ENCODE results near the gene CFHR2.
"Not testable (repeated sequence)": the region's sequence is repeated elsewhere in the genome, so short reads cannot be mapped to it uniquely, and the experiment has no call there.

Gene CFHR2

DNA sequence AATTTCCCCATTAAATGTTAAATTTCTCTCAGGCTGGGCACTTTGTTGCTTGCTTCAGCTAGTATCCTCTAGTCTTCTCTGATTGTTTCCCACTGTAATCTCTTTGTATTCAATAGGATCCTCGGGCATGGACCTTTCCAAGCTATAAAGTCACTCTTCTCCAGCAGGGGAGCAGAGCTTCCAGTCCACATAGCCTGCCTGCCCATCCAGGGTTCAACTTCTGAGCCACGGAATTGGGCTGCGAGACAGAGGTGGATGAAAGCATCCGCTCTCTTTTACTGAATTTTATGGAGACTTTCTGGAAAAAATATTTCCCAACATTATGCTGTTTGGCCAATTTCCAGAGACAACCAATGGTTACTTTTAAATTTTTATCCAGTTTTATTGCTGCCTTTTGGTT lies 32.7 kb downstream of the CFHR2 start:
- no peak for DNase-seq
- Mint-ChIP-seq H3K36me3 (ENCODE audit: low read depth) (no peaks in the 10 kb centered on the region), H3K27ac (no peak overlapping the region), H3K9me3 (no peaks in the 10 kb centered on the region), H3K4me1 (ENCODE audit: low read depth) (no peaks in the 10 kb centered on the region), H3K27me3 (no peaks in the 10 kb centered on the region), H3K4me3 (no peak overlapping the region)

DNA sequence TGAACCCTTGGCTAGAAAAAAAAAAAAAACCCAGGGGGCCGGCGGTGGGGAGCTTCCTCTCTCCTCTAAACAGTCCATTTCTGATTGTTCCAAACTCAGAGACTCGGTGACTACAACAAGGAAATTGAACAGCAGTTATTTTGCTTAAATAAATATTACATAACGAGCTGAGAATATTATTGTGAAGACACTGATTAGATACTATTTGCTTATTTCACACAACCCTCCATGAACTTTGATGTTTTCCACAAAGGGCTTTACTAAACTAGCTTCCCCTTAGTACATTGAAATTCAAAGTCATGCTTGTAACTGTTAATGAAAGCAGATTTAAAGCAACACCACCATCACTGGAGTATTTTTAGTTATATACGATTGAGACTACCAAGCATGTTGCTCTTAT lies 33.7 kb downstream of the CFHR2 start, which contains the start of gene CFHR5:
Gene CFHR5 (plus strand): TSS at position 279 of the 400 bp plus-strand sequence. CDS start 109 bp downstream, at position 388.
- no peak within 1 kb of the TSS for H3K27ac Mint-ChIP-seq
- DNase-seq: no peak
- H3K4me1 Mint-ChIP-seq (ENCODE audit: low read depth): no peaks in the 10 kb centered on the region

DNA sequence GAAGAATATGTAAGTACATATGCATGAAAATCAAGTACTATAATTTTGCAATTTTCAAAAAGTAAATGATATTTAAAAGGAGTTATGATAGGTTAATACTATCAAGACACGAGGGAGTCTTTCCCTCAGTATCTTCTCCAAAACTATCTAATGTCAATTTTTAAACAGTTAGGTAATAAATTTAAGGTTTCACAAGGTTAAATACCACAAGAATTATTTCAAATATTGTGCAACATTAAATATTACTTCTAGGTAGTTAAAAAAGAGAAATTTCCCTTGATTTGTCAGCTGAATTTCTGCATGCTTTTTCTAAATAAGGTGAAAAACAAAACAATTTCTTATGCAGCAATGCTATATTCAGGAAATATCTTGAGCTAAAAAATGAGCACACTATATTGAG lies 37.3 kb downstream of the CFHR2 start:
- Mint-ChIP-seq H3K36me3 (ENCODE audit: low read depth) (no peaks in the 10 kb centered on the region), H3K27me3 (no peaks in the 10 kb centered on the region)

More for the DNA sequence above, 33.7 kb downstream of the CFHR2 start, which contains the start of gene CFHR5:
- no peaks in the 10 kb centered on the region for H3K36me3 Mint-ChIP-seq (ENCODE audit: low read depth)
- no peak within 1 kb of the TSS for H3K4me3 Mint-ChIP-seq
- no peaks in the 10 kb centered on the region for H3K27me3 Mint-ChIP-seq
- no peaks in the 10 kb centered on the region for H3K9me3 Mint-ChIP-seq

DNA sequence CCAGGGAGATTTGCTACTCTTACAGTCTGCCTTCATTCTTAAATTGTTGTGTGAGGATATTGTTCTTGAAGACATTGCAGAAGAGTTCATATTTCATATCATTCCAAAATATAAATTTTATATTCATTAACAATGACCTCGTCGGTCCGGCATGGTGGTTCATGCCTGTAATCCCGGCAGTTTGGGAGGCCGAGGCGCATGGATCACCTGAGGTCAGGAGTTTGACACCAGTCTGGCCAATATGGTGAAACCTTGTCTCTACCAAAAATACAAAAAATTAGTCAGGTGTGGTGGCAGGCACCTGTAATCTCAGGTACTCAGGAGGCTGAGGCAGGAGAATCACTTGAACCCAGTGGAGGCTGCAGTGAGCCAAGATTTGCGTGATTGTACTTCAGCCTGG lies 38.7 kb downstream of the CFHR2 start:
- H3K27me3 Mint-ChIP-seq; DNase-seq; H3K9me3 Mint-ChIP-seq; H3K27ac Mint-ChIP-seq; H3K4me3 Mint-ChIP-seq; H3K4me1 Mint-ChIP-seq (ENCODE audit: low read depth); H3K36me3 Mint-ChIP-seq (ENCODE audit: low read depth): not testable (repeated sequence)

More for the DNA sequence above, 37.3 kb downstream of the CFHR2 start:
- Mint-ChIP-seq H3K4me3 (no peak overlapping the region), H3K4me1 (ENCODE audit: low read depth) (no peaks in the 10 kb centered on the region), H3K27ac (no peak overlapping the region), H3K9me3 (no peaks in the 10 kb centered on the region)
- no peak for DNase-seq

DNA sequence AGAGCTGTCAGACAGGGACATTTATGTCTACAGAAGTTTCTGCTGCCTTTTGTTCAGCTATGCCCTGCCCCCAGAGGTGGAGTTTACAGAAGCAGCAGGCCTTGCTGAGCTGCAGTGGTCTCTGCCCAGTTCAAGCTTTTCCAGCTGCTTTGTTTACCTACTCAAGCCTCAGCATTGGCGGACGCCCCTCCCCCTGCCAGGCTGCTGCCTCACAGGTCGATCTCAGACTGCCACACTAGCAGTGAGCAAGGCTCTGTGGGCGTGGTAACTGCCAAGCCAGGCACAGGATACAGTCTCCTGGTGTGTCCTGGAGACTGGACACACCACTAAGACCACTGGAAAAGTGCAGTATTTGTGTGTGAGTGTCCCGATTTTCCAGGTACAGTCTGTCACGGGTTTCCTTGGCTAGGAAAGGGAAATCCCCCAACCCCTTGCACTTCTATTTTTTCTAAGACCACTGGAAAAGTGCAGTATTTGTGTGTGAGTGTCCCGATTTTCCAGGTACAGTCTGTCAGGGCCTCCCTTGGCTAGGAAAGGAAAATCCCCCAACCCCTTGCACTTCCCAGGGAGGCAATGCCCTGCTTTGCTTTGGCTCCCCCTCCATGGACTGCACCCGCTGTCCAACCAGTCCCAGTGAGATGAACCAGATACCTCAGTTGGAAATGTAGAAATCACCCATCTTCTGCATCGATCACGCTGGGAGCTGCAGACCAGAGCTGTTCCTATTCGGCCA lies 48.5 kb downstream of the CFHR2 start:
- H3K27ac Mint-ChIP-seq; H3K4me3 Mint-ChIP-seq; H3K27me3 Mint-ChIP-seq; H3K9me3 Mint-ChIP-seq; H3K36me3 Mint-ChIP-seq (ENCODE audit: low read depth); H3K4me1 Mint-ChIP-seq (ENCODE audit: low read depth); DNase-seq: not testable (repeated sequence)

DNA sequence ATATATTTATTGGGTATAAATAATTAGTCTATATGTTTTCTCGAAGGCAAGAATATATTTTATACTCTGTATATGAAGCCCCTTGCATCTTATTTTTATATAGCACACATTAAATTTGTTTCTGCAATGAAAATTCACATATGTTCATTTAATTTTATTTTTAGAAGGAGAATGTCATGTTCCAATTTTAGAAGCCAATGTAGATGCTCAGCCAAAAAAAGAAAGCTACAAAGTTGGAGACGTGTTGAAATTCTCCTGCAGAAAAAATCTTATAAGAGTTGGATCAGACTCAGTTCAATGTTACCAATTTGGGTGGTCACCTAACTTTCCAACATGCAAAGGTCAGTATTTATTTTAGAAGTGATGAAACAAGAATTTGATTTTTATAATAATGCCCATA lies 50.4 kb downstream of the CFHR2 start:
- Mint-ChIP-seq H3K9me3 (no peaks in the 10 kb centered on the region), H3K36me3 (ENCODE audit: low read depth) (no peaks in the 10 kb centered on the region), H3K4me1 (ENCODE audit: low read depth) (no peaks in the 10 kb centered on the region), H3K27ac (no peak overlapping the region), H3K27me3 (peaks cover 4% of the 10 kb centered on the region), H3K4me3 (no peak overlapping the region)
- DNase-seq: no peak

DNA sequence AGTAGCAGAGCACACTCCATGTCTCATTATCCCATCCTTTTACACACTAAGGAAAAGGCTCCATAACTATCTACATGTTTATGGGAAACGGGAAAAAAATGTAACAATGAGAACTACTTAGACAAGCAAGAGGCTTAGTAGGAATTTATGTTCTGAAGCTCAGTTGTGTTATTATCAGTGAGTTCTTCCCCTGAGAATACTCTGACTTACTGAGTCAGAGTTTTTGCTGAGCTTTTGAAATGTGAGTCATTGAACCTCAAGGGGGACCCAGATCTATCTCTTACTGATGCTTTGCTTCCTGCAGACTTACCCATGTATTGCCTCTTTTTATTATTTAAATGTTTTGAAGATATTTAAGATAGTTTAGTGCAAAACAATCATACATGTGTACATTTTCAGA lies 53.9 kb downstream of the CFHR2 start:
- Mint-ChIP-seq H3K9me3 (no peaks in the 10 kb centered on the region), H3K27me3 (peaks cover 1% of the 10 kb centered on the region), H3K4me1 (ENCODE audit: low read depth) (no peaks in the 10 kb centered on the region), H3K36me3 (ENCODE audit: low read depth) (no peaks in the 10 kb centered on the region), H3K4me3 (no peak overlapping the region), H3K27ac (no peak overlapping the region)
- DNase-seq: no peak

DNA sequence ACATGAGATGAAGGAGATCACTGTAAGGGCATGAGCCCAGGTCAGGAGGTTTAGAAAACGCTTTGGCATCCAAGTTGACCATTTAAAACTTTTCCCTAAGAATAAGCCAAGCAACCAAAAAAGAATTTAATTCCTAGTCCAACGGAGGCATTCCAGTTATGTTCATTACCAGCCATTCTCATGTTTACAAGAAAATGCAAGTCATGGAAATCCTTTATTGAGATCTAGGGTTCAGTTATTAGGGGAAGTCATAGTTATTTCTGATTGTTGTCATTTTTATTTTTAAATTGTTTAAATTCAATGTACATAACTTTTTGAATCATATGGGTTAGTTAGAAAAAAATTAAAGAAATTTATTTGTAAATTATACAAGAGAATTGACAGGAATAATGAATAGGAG lies 58.3 kb downstream of the CFHR2 start:
- DNase-seq: no peak
- H3K4me1 Mint-ChIP-seq (ENCODE audit: low read depth): no peaks in the 10 kb centered on the region
- no peaks in the 10 kb centered on the region for H3K27me3 Mint-ChIP-seq
- H3K36me3 Mint-ChIP-seq (ENCODE audit: low read depth): no peaks in the 10 kb centered on the region
- no peaks in the 10 kb centered on the region for H3K9me3 Mint-ChIP-seq
- no peak overlapping the region for H3K4me3 Mint-ChIP-seq
- no peak overlapping the region for H3K27ac Mint-ChIP-seq

DNA sequence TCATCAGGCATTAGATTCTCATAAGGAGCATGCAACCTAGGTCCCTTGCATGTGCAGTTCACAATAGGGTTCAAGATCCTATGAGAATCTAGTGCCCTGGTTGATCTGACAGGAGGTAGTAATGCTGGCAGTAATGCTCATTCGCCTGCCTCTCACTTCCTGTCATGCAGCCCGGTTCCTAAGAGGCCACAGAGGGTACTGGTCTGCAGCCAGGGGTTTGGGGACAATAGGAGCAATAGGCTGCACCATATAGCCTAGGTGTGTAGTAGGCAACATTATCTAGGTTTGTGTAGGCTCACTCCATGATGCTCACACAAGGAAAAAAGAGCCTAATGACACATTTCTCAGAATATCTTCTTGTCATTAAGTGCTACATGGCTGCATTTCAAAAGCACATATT lies 59.6 kb downstream of the CFHR2 start:
- no peaks in the 10 kb centered on the region for H3K36me3 Mint-ChIP-seq (ENCODE audit: low read depth)
- no peaks in the 10 kb centered on the region for H3K9me3 Mint-ChIP-seq
- H3K27me3 Mint-ChIP-seq: no peaks in the 10 kb centered on the region
- no peak for DNase-seq
- no peaks in the 10 kb centered on the region for H3K4me1 Mint-ChIP-seq (ENCODE audit: low read depth)
- H3K4me3 Mint-ChIP-seq: no peak overlapping the region
- no peak overlapping the region for H3K27ac Mint-ChIP-seq

DNA sequence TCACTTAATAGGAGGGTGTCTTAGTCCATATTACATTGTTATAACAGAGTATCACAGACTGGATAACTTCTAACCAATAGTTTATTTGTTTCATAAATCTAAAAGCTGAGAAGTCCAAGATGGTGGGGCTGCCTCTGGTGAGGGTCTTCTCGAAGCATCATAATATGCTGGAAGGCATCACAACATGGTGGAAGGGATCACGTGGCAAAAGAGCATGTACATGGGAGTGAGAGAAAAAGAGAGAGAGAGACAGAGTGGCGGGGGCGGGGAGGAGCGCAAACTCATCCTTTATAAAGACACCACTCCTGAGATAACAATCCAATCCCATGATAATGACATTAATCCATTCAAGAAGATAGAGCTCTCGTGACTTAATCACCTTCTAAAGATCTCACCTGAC lies 65.3 kb downstream of the CFHR2 start:
- DNase-seq: no peak
- Mint-ChIP-seq H3K9me3 (peaks cover 7% of the 10 kb centered on the region), H3K27ac (no peak overlapping the region), H3K4me1 (ENCODE audit: low read depth) (no peaks in the 10 kb centered on the region), H3K27me3 (no peaks in the 10 kb centered on the region), H3K36me3 (ENCODE audit: low read depth) (no peaks in the 10 kb centered on the region), H3K4me3 (no peak overlapping the region)

All from activated T-cell treated with anti-CD3 and anti-CD28 coated beads, Interleukin-2, amount 50 U/mL, for 24 hours (primary cell).